Measurements from ENCODE around the gene EPHA10. TPM values are rescaled to one million over a fixed set of nuclear protein-coding genes. Genes with fewer than 3 reads are reported as not detected.
"Not testable (repeated sequence)": the region's sequence is repeated elsewhere in the genome, so short reads cannot be mapped to it uniquely, and the experiment has no call there.

The EPHA10 gene
- polyA plus RNA-seq, 2 of the 4 experiments (the other 2 are of a cell fraction) = 0.35 to 0.53 TPM

- no peak for TF ChIP-seq HEYL (CRISPR knock-in tag; IDR thresholded peaks at IDR 0.05)
- no peak for TF ChIP-seq ZC3H11A (IDR thresholded peaks at IDR 0.05)
- TF ChIP-seq ESRRA (IDR thresholded peaks at IDR 0.05; ENCODE audit: borderline replicate concordance, low read length) = no peak
- TF ChIP-seq GATA3 (IDR thresholded peaks at IDR 0.05; ENCODE audit: borderline replicate concordance) = no peak
- TF ChIP-seq MAX (IDR thresholded peaks at IDR 0.05) = no peak
- TF ChIP-seq PHF8 (IDR thresholded peaks at IDR 0.05; ENCODE audit: borderline replicate concordance, low read depth) = no peak
- no peak for TF ChIP-seq FOXS1 (CRISPR knock-in tag; IDR thresholded peaks at IDR 0.05)
- no peak for TF ChIP-seq NPAS2 (CRISPR knock-in tag; IDR thresholded peaks at IDR 0.05; ENCODE audit: borderline replicate concordance)
- no peak for TF ChIP-seq EHMT2 (IDR thresholded peaks at IDR 0.05; ENCODE audit: low read depth)
- no peak for TF ChIP-seq RCOR1 (IDR thresholded peaks at IDR 0.05; ENCODE audit: low read depth, low read length)
- no peak for TF ChIP-seq NR3C1 (IDR thresholded peaks at IDR 0.05)
- 61% methylated on average over 6 of the region's 6 CpGs for WGBS (ENCODE audit: missing lambda C conversion rate)
- Histone ChIP-seq H3K4me3 (no peak overlapping the region), H3K9me3 (peaks cover 3% of the 10 kb centered on the region; the same call in 1 of the 3 replicates), H3K4me2 (no peak overlapping the region), H3K27ac (no peak overlapping the region), H3K4me1 (no peaks in the 10 kb centered on the region)
- DNase-seq (ENCODE audit: low read depth in 1 of 2, low spot score in 1 of 2) = no peak
- no peak for FAIRE-seq
- CTCF ChIA-PET = interaction anchor here (1.4 kb wide), 1 partner anchor 60 kb away, joined by 5 read pairs; no protein-coding TSS in a partner anchor
- ATAC-seq = peak in 1 of 2 experiments; percentile 24; a peak in 1 of 6 replicates
- POLR2A ChIA-PET = no interaction called here
Observed at GRCh38 chr1:37741662-37742061, 23.3 kb downstream of the EPHA10 start.

GRCh38 chr1:37741130-37741529 is 23.8 kb downstream of the EPHA10 start:
- no peak for FAIRE-seq
- no peak overlapping the region for H3K27ac ChIP-seq

GRCh38 chr1:37739222-37739621 is 25.7 kb downstream of the EPHA10 start:
- Histone ChIP-seq H3K4me2 (no peak overlapping the region), H3K4me3 (no peak overlapping the region), H3K27ac (no peak overlapping the region), H3K9me3 (no peaks in the 10 kb centered on the region), H3K4me1 (no peaks in the 10 kb centered on the region)
- TF ChIP-seq HEYL (CRISPR knock-in tag; IDR thresholded peaks at IDR 0.05) = no peak
- TF ChIP-seq, protein P1, sequence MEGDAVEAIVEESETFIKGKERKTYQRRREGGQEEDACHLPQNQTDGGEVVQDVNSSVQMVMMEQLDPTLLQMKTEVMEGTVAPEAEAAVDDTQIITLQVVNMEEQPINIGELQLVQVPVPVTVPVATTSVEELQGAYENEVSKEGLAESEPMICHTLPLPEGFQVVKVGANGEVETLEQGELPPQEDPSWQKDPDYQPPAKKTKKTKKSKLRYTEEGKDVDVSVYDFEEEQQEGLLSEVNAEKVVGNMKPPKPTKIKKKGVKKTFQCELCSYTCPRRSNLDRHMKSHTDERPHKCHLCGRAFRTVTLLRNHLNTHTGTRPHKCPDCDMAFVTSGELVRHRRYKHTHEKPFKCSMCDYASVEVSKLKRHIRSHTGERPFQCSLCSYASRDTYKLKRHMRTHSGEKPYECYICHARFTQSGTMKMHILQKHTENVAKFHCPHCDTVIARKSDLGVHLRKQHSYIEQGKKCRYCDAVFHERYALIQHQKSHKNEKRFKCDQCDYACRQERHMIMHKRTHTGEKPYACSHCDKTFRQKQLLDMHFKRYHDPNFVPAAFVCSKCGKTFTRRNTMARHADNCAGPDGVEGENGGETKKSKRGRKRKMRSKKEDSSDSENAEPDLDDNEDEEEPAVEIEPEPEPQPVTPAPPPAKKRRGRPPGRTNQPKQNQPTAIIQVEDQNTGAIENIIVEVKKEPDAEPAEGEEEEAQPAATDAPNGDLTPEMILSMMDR (IDR thresholded peaks at IDR 0.05) = no peak
- no peak for TF ChIP-seq KDM5A (IDR thresholded peaks at IDR 0.05)
- no peak for TF ChIP-seq PHF8 (IDR thresholded peaks at IDR 0.05; ENCODE audit: borderline replicate concordance, low read depth)
- no peak for TF ChIP-seq FOSL2 (IDR thresholded peaks at IDR 0.05)
- peak; percentile 40; the same call in 1 of the 2 replicates for TF ChIP-seq FOSL2 (CRISPR knock-in tag; IDR thresholded peaks at IDR 0.05)
- ATAC-seq (no peak), FAIRE-seq (no peak), DNase-seq (ENCODE audit: low read depth in 1 of 2, low spot score in 1 of 2) (peak in 1 of 2 experiments; percentile 11)
- POLR2A ChIA-PET = no interaction called here
- WGBS (ENCODE audit: missing lambda C conversion rate) = 69% methylated on average over 2 of the region's 2 CpGs
- CTCF ChIA-PET = no interaction called here

More at GRCh38 chr1:37741130-37741529, 23.8 kb downstream of the EPHA10 start:
- H3K4me1 ChIP-seq = no peaks in the 10 kb centered on the region
- POLR2A ChIA-PET = no interaction called here
- H3K4me2 ChIP-seq = no peak overlapping the region
- CTCF ChIA-PET = interaction anchor here (1.6 kb wide), 1 partner anchor 23 kb away, joined by 3 read pairs; no protein-coding TSS in a partner anchor
- ATAC-seq = peak in 1 of 2 experiments; percentile 56; a peak in 1 of 6 replicates
- TF ChIP-seq POLR2A (IDR thresholded peaks at IDR 0.05; ENCODE audit: low read length) (no peak), HOXB5 (CRISPR knock-in tag; IDR thresholded peaks at IDR 0.05) (no peak), JUN (IDR thresholded peaks at IDR 0.05) (no peak), HOXB13 (CRISPR knock-in tag; IDR thresholded peaks at IDR 0.05; ENCODE audit: low read depth) (no peak), CHD4 (IDR thresholded peaks at IDR 0.05; ENCODE audit: borderline replicate concordance) (no peak), SREBF2 (IDR thresholded peaks at IDR 0.05) (no peak), HDAC2 (IDR thresholded peaks at IDR 0.05) (no peak), CHD2 (IDR thresholded peaks at IDR 0.05; ENCODE audit: low read length, partially characterized antibody) (no peak)
- TF ChIP-seq, protein P1 (IDR thresholded peaks at IDR 0.05) = no peak
- H3K4me3 ChIP-seq = no peak overlapping the region
- H3K9me3 ChIP-seq = no peaks in the 10 kb centered on the region
- DNase-seq (ENCODE audit: low read depth in 1 of 2, low spot score in 1 of 2) = peak in 1 of 2 experiments; percentile 34
- WGBS (ENCODE audit: missing lambda C conversion rate) = 25% methylated on average over 9 of the region's 9 CpGs

- CTCF ChIA-PET = interaction anchor here (1.0 kb wide), 1 partner anchor 21 kb away, joined by 3 read pairs; no protein-coding TSS in a partner anchor
- H3K4me2 ChIP-seq; FAIRE-seq; H3K4me3 ChIP-seq; POLR2A ChIA-PET; DNase-seq (ENCODE audit: low read depth in 1 of 2, low spot score in 1 of 2); H3K9me3 ChIP-seq; H3K4me1 ChIP-seq; H3K27ac ChIP-seq; ATAC-seq: not testable (repeated sequence)
- WGBS (ENCODE audit: missing lambda C conversion rate) = 97% methylated on average over 2 of the region's 4 CpGs
Observed at GRCh38 chr1:37738619-37739018, 26.3 kb downstream of the EPHA10 start.

GRCh38 chr1:37737975-37738374 is 26.9 kb downstream of the EPHA10 start:
- whole genome bisulfite sequencing (ENCODE audit: missing lambda C conversion rate) = 60% methylated on average over 6 of the region's 7 CpGs
- CTCF ChIA-PET = interaction anchor here (1.0 kb wide), 1 partner anchor 22 kb away, joined by 3 read pairs; no protein-coding TSS in a partner anchor
- H3K4me2 ChIP-seq; FAIRE-seq; H3K4me1 ChIP-seq; H3K27ac ChIP-seq; POLR2A ChIA-PET; DNase-seq (ENCODE audit: low read depth in 1 of 2, low spot score in 1 of 2); H3K4me3 ChIP-seq; ATAC-seq; H3K9me3 ChIP-seq: not testable (repeated sequence)
